ENCODE results near the gene SHKBP1. TPM values are rescaled to one million over a fixed set of nuclear protein-coding genes. Genes with fewer than 3 reads are reported as not detected.

SHKBP1 gene
- total and polyA plus RNA-seq, 9 of the 15 experiments (the other 6 are each of a cell fraction or from before 2014, with no cell fraction given): 1.2 to 58.1 (median 22.3) TPM

DNA sequence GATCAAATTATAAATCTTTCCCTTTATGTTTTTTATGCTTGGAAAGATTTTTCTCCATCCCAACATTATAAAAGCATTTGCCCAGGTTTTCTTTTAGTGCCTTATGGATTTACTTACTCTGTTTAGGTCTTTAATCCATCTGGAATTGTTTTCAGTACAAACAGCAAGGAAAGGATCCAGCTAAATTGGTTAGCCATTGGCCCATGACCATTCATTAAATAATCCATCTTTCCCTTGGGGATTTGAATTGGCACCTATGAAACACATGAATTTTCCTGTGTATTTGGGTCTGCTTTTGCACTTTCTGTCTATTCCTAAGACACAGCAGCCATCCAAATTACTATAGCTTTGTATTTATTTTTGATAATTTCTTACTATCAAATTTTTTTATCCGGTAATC, 28.8 kb upstream of the SHKBP1 start (continued):
- TF ChIP-seq, protein P1, sequence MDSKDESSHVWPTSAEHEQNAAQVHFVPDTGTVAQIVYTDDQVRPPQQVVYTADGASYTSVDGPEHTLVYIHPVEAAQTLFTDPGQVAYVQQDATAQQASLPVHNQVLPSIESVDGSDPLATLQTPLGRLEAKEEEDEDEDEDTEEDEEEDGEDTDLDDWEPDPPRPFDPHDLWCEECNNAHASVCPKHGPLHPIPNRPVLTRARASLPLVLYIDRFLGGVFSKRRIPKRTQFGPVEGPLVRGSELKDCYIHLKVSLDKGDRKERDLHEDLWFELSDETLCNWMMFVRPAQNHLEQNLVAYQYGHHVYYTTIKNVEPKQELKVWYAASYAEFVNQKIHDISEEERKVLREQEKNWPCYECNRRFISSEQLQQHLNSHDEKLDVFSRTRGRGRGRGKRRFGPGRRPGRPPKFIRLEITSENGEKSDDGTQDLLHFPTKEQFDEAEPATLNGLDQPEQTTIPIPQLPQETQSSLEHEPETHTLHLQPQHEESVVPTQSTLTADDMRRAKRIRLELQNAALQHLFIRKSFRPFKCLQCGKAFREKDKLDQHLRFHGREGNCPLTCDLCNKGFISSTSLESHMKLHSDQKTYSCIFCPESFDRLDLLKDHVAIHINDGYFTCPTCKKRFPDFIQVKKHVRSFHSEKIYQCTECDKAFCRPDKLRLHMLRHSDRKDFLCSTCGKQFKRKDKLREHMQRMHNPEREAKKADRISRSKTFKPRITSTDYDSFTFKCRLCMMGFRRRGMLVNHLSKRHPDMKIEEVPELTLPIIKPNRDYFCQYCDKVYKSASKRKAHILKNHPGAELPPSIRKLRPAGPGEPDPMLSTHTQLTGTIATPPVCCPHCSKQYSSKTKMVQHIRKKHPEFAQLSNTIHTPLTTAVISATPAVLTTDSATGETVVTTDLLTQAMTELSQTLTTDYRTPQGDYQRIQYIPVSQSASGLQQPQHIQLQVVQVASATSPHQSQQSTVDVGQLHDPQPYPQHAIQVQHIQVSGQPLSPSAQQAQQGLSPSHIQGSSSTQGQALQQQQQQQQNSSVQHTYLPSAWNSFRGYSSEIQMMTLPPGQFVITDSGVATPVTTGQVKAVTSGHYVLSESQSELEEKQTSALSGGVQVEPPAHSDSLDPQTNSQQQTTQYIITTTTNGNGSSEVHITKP (IDR thresholded peaks at IDR 0.05; ENCODE audit: partially characterized antibody): no peak
- TF ChIP-seq EP300 (IDR thresholded peaks at IDR 0.05; ENCODE audit: low read length): no peak
- TF ChIP-seq, protein P2, sequence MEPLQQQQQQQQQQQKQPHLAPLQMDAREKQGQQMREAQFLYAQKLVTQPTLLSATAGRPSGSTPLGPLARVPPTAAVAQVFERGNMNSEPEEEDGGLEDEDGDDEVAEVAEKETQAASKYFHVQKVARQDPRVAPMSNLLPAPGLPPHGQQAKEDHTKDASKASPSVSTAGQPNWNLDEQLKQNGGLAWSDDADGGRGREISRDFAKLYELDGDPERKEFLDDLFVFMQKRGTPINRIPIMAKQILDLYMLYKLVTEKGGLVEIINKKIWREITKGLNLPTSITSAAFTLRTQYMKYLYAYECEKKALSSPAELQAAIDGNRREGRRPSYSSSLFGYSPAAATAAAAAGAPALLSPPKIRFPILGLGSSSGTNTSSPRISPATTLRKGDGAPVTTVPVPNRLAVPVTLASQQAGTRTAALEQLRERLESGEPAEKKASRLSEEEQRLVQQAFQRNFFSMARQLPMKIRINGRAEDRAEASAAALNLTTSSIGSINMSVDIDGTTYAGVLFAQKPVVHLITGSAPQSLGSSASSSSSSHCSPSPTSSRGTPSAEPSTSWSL (CRISPR knock-in tag; IDR thresholded peaks at IDR 0.05; ENCODE audit: borderline replicate concordance): no peak
- TF ChIP-seq SRSF7 (optimal IDR thresholded peaks at IDR 0.05; ENCODE audit: low read depth, low read length): no peak
- no peak for TF ChIP-seq SAFB2 (IDR thresholded peaks at IDR 0.05; ENCODE audit: borderline replicate concordance, low read depth, low read length, severe bottlenecking)
- TF ChIP-seq, protein P3, sequence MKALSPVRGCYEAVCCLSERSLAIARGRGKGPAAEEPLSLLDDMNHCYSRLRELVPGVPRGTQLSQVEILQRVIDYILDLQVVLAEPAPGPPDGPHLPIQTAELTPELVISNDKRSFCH (CRISPR knock-in tag; IDR thresholded peaks at IDR 0.05): no peak
- TF ChIP-seq, protein P3 (tag; IDR thresholded peaks at IDR 0.05): no peak

Measured in K562 (cell line).